ENCODE data around the gene SLC22A7. TPM values are rescaled to one million over a fixed set of nuclear protein-coding genes. Genes with fewer than 3 reads are reported as not detected.

Gene SLC22A7
- total and polyA plus RNA-seq, 2 of the 8 experiments (the other 6 are each of a cell fraction or from before 2014, with no cell fraction given) = not detected

DNA sequence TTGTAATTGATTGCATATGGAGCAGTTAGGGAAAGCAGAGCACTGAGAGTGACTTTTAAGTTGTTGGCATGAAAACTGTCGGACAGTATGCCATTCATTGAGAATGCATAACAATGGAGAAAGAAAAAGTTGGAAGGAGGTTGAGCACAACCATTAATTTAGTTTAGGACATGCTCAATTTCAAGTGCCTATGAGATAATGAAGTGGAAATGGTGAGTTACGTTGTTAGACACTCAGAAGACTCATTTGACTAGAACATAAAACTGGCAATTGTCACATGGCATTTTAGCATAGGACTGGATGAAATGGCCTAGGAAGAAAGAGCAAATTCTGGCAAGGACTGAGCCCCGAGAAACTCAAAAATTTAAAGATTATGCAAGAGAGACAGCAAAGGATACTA, 49.4 kb downstream of the SLC22A7 start:
- 90% methylated on average over 3 of the region's 3 CpGs; no CpG with 5 or more reads in 1 of the 2 experiments for WGBS, 2 experiments (ENCODE audit: extremely low coverage in 1 of 2, insufficient coverage in 1 of 2, insufficient read length in 1 of 2, insufficient replicate concordance in 2 of 2, low coverage in 1 of 2, low lambda C conversion rate in 2 of 2, missing lambda C conversion rate in 1 of 2)
- Histone ChIP-seq H2AK5ac (ENCODE audit: low read depth, low read length) (no peak overlapping the region), H3K4me3 (ENCODE audit: extremely low read depth in 1 of 4, insufficient read depth in 2 of 4, low read depth in 3 of 4, low read length in 4 of 4) (no peak overlapping the region), H3K79me1 (ENCODE audit: low read depth, low read length) (no peaks in the 10 kb centered on the region; the same call in 1 of the 2 replicates), H2BK5ac (ENCODE audit: low read depth, low read length) (no peak overlapping the region), H2BK15ac (ENCODE audit: low read length) (no peak overlapping the region), H4K20me1 (replicated peaks in 1 of 2; ENCODE audit: control insufficient read depth in 1 of 2, insufficient read depth in 2 of 2, low read length in 2 of 2) (no peaks in the 10 kb centered on the region), H4K91ac (replicated peaks; ENCODE audit: insufficient read length, low read length) (no peak overlapping the region), H3K23ac (ENCODE audit: insufficient read length) (no peak overlapping the region), H3K9ac (replicated peaks in 1 of 4; ENCODE audit: extremely low read depth in 1 of 4, low read depth in 3 of 4, low read length in 3 of 4) (no peak overlapping the region), H3K36me3 (ENCODE audit: control insufficient read depth in 2 of 4, insufficient read depth in 4 of 4, low read length in 3 of 4) (peaks cover 5 to 13% (median 9%) of the 10 kb centered on the region in 4 experiments; a peak in 7 of 8 replicates), H4K5ac (ENCODE audit: insufficient read length, low read depth, low read length) (no peak overlapping the region), H3K4me2 (ENCODE audit: insufficient read depth in 1 of 2, low read depth in 2 of 2, low read length in 2 of 2) (no peak overlapping the region), H3K79me2 (ENCODE audit: control insufficient read depth in 1 of 2, insufficient read depth in 2 of 2, low read length in 2 of 2) (no peaks in the 10 kb centered on the region), H3K14ac (ENCODE audit: insufficient read length) (no peak overlapping the region), H3K23me2 (ENCODE audit: low read depth, low read length) (no peaks in the 10 kb centered on the region; the same call in 1 of the 2 replicates), H3K9me3 (ENCODE audit: insufficient read depth in 2 of 2, low read depth in 1 of 2, low read length in 1 of 2) (no peaks in the 10 kb centered on the region), H3K4me1 (replicated peaks in 1 of 4; ENCODE audit: control insufficient read depth in 3 of 4, insufficient read depth in 4 of 4, low read length in 3 of 4) (no peaks in the 10 kb centered on the region), H4K8ac (ENCODE audit: extremely low read depth, insufficient read depth, low read length) (no peak overlapping the region), H3K18ac (ENCODE audit: extremely low read depth, low read length) (no peak overlapping the region), H3K4ac (replicated peaks; ENCODE audit: insufficient read length, low read depth, low read length) (no peak overlapping the region), H3K27me3 (replicated peaks in 1 of 4; ENCODE audit: control insufficient read depth in 3 of 4, extremely low read depth in 1 of 4, insufficient read depth in 3 of 4, low read length in 3 of 4) (no peaks in the 10 kb centered on the region), H3K27ac (ENCODE audit: low read depth, low read length) (no peak overlapping the region), H2BK120ac (replicated peaks; ENCODE audit: low read depth, low read length) (no peak overlapping the region), H2BK20ac (ENCODE audit: low read length) (no peak overlapping the region), H2AFZ (ENCODE audit: low read length) (no peak overlapping the region), H2BK12ac (ENCODE audit: low read depth, low read length) (no peak overlapping the region), H3K56ac (replicated peaks; ENCODE audit: insufficient read length, low read depth, low read length) (no peak overlapping the region)
- no peak for TF ChIP-seq SIX5 (IDR thresholded peaks at IDR 0.05; ENCODE audit: low read depth, low read length)
- TF ChIP-seq SP2 (IDR thresholded peaks at IDR 0.05; ENCODE audit: low read length) = no peak
- TF ChIP-seq RXRA (IDR thresholded peaks at IDR 0.05; ENCODE audit: insufficient read depth, low read depth, low read length) = no peak
- TF ChIP-seq CEBPB (IDR thresholded peaks at IDR 0.05; ENCODE audit: low read depth, low read length) = no peak
- TF ChIP-seq TAF7 (optimal IDR thresholded peaks at IDR 0.05; ENCODE audit: borderline replicate concordance, low read depth, low read length) = no peak
- ChIA-PET CTCF (ENCODE audit: partially characterized antibody) (no interaction called here), POLR2A (ENCODE audit: partially characterized antibody) (no interaction called here)
- FAIRE-seq (no peak), DNase-seq (ENCODE audit: low read depth in 1 of 2, low spot score in 2 of 2) (no peak)
